HepG2 (cell line): Measurements from ENCODE around the gene ATP4A. TPM values are rescaled to one million over a fixed set of nuclear protein-coding genes. Genes with fewer than 3 reads are reported as not detected.

Experiments used
- ATF1 ChIP-seq: IDR thresholded peaks from 2 replicates; pipeline ENCODE4 v1.6.1; 2016; ENCODE audit warnings: mild to moderate bottlenecking, control low read depth
- BORCS8-MEF2B ChIP-seq: sonication (generic); formaldehyde crosslinking; IDR thresholded peaks from 2 replicates; pipeline ENCODE4 v1.8.0; 2022; ENCODE audit warnings: mild to moderate bottlenecking, missing genetic modification reagents
- CC2D1A ChIP-seq: sonication (generic); formaldehyde crosslinking; IDR thresholded peaks from 2 replicates; pipeline ENCODE4 v1.8.1; 2023; ENCODE audit warnings: mild to moderate bottlenecking, missing genetic modification reagents
- ETV5 ChIP-seq: IDR thresholded peaks from 2 replicates; pipeline ENCODE4 v1.6.1; 2018; ENCODE audit warnings: missing biosample characterization, missing genetic modification reagents, inconsistent platforms, borderline replicate concordance
- FOXK2 ChIP-seq: fragments of 450-650 bp; IDR thresholded peaks from 2 replicates; pipeline ENCODE4 v1.6.1; 2016
- GTF2F1 ChIP-seq: fragments of 150-350 bp; IDR thresholded peaks from 2 replicates; pipeline ENCODE4 v1.6.1; 2014; ENCODE audit warnings: low read length
- HOXA5 ChIP-seq: sonication (generic); formaldehyde crosslinking; IDR thresholded peaks from 2 replicates; pipeline ENCODE4 v1.4.0; 2020; ENCODE audit warnings: missing genetic modification reagents
- HOXD1 ChIP-seq: sonication (generic); formaldehyde crosslinking; IDR thresholded peaks from 2 replicates; pipeline ENCODE4 v1.5.0; 2020; ENCODE audit warnings: missing genetic modification reagents
- KDM1A ChIP-seq: IDR thresholded peaks from 2 replicates; pipeline ENCODE4 v1.6.1; 2016; ENCODE audit warnings: missing compliant biosample characterization
- KLF6 ChIP-seq: IDR thresholded peaks from 2 replicates; pipeline ENCODE4 v1.8.0; 2016; ENCODE audit warnings: missing biosample characterization, missing genetic modification reagents
- PHF8 ChIP-seq: sonication (generic); formaldehyde crosslinking; IDR thresholded peaks from 2 replicates; pipeline ENCODE4 v1.5.0; 2020; ENCODE audit warnings: missing genetic modification reagents
- RBM22 ChIP-seq: fragments of 200-400 bp; formaldehyde crosslinking; optimal IDR thresholded peaks from 2 replicates; pipeline ENCODE3; 2017; ENCODE audit warnings: mild to moderate bottlenecking, low read length, moderate library complexity
- RFX1 ChIP-seq: fragments of 450-650 bp; IDR thresholded peaks from 2 replicates; pipeline ENCODE4 v1.6.1; 2017
- SRSF4 ChIP-seq: fragments of 200-400 bp; formaldehyde crosslinking; IDR thresholded peaks from one replicate; pipeline ENCODE4 v1.6.1; 2018; ENCODE audit warnings: mild to moderate bottlenecking, low read depth, low read length, moderate library complexity; ENCODE audit not compliant: poor library complexity, severe bottlenecking
- TCF7L2 ChIP-seq: IDR thresholded peaks from 2 replicates; pipeline ENCODE4 v1.6.1; 2011; ENCODE audit warnings: mild to moderate bottlenecking, low read depth, low read length, moderate library complexity
- TMF1 ChIP-seq: sonication (generic); formaldehyde crosslinking; IDR thresholded peaks from 2 replicates; pipeline ENCODE4 v1.8.1; 2022; ENCODE audit warnings: low read depth, missing genetic modification reagents
- ZBTB7A ChIP-seq: sonication (generic); formaldehyde crosslinking; IDR thresholded peaks from 2 replicates; pipeline ENCODE4 v1.8.0; 2022; ENCODE audit warnings: mild to moderate bottlenecking, missing genetic modification reagents
- ZMYM4 ChIP-seq: sonication (generic); formaldehyde crosslinking; IDR thresholded peaks from 2 replicates; pipeline ENCODE4 v1.8.1; 2023; ENCODE audit warnings: mild to moderate bottlenecking, missing genetic modification reagents
- ZNF124 ChIP-seq: sonication (generic); formaldehyde crosslinking; IDR thresholded peaks from 2 replicates; pipeline ENCODE4 v1.4.0; 2020; ENCODE audit warnings: missing genetic modification reagents
- ZNF205 ChIP-seq: IDR thresholded peaks from 2 replicates; pipeline ENCODE4 v1.6.1; 2018; ENCODE audit warnings: missing biosample characterization, missing genetic modification reagents
- ZNF224 ChIP-seq: sonication (generic); formaldehyde crosslinking; IDR thresholded peaks from 2 replicates; pipeline ENCODE4 v1.5.0; 2020; ENCODE audit warnings: mild to moderate bottlenecking, missing genetic modification reagents
- ZNF234 ChIP-seq: sonication (generic); formaldehyde crosslinking; conservative IDR thresholded peaks from 2 replicates; pipeline ENCODE4 v1.5.1; 2020; ENCODE audit warnings: mild to moderate bottlenecking, missing genetic modification reagents
- ZNF432 ChIP-seq: sonication (generic); formaldehyde crosslinking; IDR thresholded peaks from 2 replicates; pipeline ENCODE4 v1.5.0; 2020; ENCODE audit warnings: missing genetic modification reagents, mild to moderate bottlenecking, borderline replicate concordance
- ZNF446 ChIP-seq: sonication (generic); formaldehyde crosslinking; IDR thresholded peaks from 2 replicates; pipeline ENCODE4 v1.5.0; 2020; ENCODE audit warnings: mild to moderate bottlenecking, missing genetic modification reagents
- ZNF460 ChIP-seq: sonication (generic); formaldehyde crosslinking; IDR thresholded peaks from 2 replicates; pipeline ENCODE4 v1.5.1; 2020; ENCODE audit warnings: missing genetic modification reagents, mild to moderate bottlenecking, borderline replicate concordance
- ZNF572 ChIP-seq: sonication (generic); formaldehyde crosslinking; IDR thresholded peaks from 2 replicates; pipeline ENCODE4 v1.5.1; 2020; ENCODE audit warnings: mild to moderate bottlenecking, missing genetic modification reagents
- ZNF660 ChIP-seq: sonication (generic); formaldehyde crosslinking; IDR thresholded peaks from 2 replicates; pipeline ENCODE4 v1.5.1; 2020; ENCODE audit warnings: mild to moderate bottlenecking, low read depth, missing genetic modification reagents, borderline replicate concordance
- ZNF773 ChIP-seq: sonication (generic); formaldehyde crosslinking; IDR thresholded peaks from 2 replicates; pipeline ENCODE4 v1.4.0; 2020; ENCODE audit warnings: missing genetic modification reagents, borderline replicate concordance
- polyA plus RNA-seq, 8 experiments: library from polyadenylated mRNA; depleted of rRNA in 3 of 8; stranded (reverse) in 7 of 8; unstranded in 1 of 8; fragments of >200 nt; fragmentation: Illumina TruSeq in 4 of 8; extraction: Trizol in 4 of 8; gene quantifications; 2 replicates each; pipeline versions ENCODE4 v1.2.1 to v1.2.3, GENCODE V29; 2011 to 2016; ENCODE audit warnings: low read depth in 4 of 8, missing spikeins in 1 of 8, mixed read lengths in 1 of 8; ENCODE audit not compliant: insufficient read depth in 1 of 8
- total RNA-seq, 5 experiments: library from RNA; depleted of rRNA; stranded (reverse); fragments of >200 nt; fragmentation: Illumina TruSeq; extraction: Trizol; gene quantifications; 2 replicates each; pipeline ENCODE4 v1.2.3, GENCODE V29; 2016; ENCODE audit warnings: low read depth in 1 of 5
- TF ChIP-seq, protein P1 (sequence below): sonication (generic); formaldehyde crosslinking; IDR thresholded peaks from 2 replicates; pipeline ENCODE4 v1.8.1; 2023; ENCODE audit warnings: mild to moderate bottlenecking, missing genetic modification reagents
- TF ChIP-seq, protein P2 (sequence below): sonication (generic); formaldehyde crosslinking; conservative IDR thresholded peaks from 2 replicates; pipeline ENCODE4 v1.4.0; 2020; ENCODE audit warnings: missing genetic modification reagents
- TF ChIP-seq, protein P3 (sequence below): IDR thresholded peaks from 2 replicates; pipeline ENCODE4 v1.6.1; 2012; ENCODE audit warnings: inconsistent platforms

ATP4A gene
- total and polyA plus RNA-seq, 2 of the 13 experiments (the other 11 are each of a cell fraction or from before 2014, with no cell fraction given) = 0.08 to 0.11 TPM

DNA sequence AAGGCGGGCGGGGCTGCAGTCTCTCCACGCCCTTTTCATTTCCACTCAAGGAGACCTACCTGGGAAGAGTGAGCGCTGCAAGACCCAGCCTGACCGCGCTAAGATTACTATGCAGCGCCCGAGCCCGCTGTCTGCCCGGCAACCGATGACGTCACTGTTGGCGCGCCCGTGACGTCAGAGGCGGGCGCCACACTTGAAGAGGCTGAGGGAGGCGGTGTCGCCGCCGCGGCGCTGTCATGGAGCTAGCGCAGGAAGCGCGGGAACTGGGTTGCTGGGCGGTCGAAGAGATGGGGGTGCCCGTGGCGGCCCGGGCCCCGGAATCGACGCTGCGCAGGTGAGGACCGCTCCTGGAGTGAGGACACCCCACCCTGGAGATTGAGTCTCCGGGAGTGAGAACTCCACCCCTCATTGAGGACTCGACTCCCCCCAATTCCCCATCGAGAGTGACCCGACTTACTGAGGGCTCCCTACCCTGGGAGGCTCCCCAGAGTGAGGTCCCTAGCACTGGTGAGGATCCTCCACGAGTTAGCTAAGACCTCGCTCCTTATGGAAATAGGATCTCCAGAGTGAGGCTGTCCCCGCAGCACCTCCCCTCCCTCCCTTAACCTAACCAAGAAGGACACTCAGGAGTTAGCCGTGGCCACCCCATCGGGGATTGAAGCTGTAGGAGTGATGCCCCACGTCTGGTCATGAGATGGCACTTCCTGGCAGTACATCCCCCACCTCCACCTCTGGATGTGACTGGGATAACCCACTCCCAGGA lies 49.3 kb upstream of the ATP4A start, which contains the start of gene HAUS5 (continued):
- TF ChIP-seq ZNF460 (CRISPR knock-in tag) = no peak
- TF ChIP-seq TMF1 (CRISPR knock-in tag) = no peak
- no peak for TF ChIP-seq ZNF234 (CRISPR knock-in tag)
- no peak for TF ChIP-seq TCF7L2
- no peak for TF ChIP-seq SRSF4
- TF ChIP-seq ZNF446 (CRISPR knock-in tag) = no peak
- TF ChIP-seq, protein P1, sequence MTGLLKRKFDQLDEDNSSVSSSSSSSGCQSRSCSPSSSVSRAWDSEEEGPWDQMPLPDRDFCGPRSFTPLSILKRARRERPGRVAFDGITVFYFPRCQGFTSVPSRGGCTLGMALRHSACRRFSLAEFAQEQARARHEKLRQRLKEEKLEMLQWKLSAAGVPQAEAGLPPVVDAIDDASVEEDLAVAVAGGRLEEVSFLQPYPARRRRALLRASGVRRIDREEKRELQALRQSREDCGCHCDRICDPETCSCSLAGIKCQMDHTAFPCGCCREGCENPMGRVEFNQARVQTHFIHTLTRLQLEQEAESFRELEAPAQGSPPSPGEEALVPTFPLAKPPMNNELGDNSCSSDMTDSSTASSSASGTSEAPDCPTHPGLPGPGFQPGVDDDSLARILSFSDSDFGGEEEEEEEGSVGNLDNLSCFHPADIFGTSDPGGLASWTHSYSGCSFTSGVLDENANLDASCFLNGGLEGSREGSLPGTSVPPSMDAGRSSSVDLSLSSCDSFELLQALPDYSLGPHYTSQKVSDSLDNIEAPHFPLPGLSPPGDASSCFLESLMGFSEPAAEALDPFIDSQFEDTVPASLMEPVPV = 0 out of 2 replicates have a peak, but pooled peaks have one; percentile 49
- TF ChIP-seq GTF2F1 = no peak
- peak; percentile 88 for TF ChIP-seq BORCS8-MEF2B (CRISPR knock-in tag)
- TF ChIP-seq ZNF572 = no peak
- no peak for TF ChIP-seq FOXK2
- peak; percentile 86 for TF ChIP-seq ZMYM4 (CRISPR knock-in tag)
- TF ChIP-seq RBM22 = no peak
- TF ChIP-seq ZNF432 (CRISPR knock-in tag) = no peak
- TF ChIP-seq ZBTB7A (CRISPR knock-in tag) = no peak
- no peak for TF ChIP-seq ZNF773
- no peak for TF ChIP-seq CC2D1A
- TF ChIP-seq ZNF660 = no peak
- no peak for TF ChIP-seq RFX1
- TF ChIP-seq, protein P2, sequence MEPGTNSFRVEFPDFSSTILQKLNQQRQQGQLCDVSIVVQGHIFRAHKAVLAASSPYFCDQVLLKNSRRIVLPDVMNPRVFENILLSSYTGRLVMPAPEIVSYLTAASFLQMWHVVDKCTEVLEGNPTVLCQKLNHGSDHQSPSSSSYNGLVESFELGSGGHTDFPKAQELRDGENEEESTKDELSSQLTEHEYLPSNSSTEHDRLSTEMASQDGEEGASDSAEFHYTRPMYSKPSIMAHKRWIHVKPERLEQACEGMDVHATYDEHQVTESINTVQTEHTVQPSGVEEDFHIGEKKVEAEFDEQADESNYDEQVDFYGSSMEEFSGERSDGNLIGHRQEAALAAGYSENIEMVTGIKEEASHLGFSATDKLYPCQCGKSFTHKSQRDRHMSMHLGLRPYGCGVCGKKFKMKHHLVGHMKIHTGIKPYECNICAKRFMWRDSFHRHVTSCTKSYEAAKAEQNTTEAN = 0 out of 2 replicates have a peak, but pooled peaks have one; percentile 51
- TF ChIP-seq, protein P3, sequence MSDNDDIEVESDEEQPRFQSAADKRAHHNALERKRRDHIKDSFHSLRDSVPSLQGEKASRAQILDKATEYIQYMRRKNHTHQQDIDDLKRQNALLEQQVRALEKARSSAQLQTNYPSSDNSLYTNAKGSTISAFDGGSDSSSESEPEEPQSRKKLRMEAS = peak; percentile 83
- TF ChIP-seq KLF6 (CRISPR knock-in tag) = 0 out of 2 replicates have a peak, but pooled peaks have one; percentile 36
- TF ChIP-seq ZNF205 = 0 out of 2 replicates have a peak, but pooled peaks have one; percentile 54
- peak; percentile 100 for TF ChIP-seq ATF1 (CRISPR knock-in tag)
- no peak for TF ChIP-seq ZNF224 (CRISPR knock-in tag)
- TF ChIP-seq HOXA5 = 0 out of 2 replicates have a peak, but pooled peaks have one; percentile 61
- peak; percentile 53; the same call in 1 of the 2 replicates for TF ChIP-seq ETV5 (CRISPR knock-in tag)
- TF ChIP-seq HOXD1 (CRISPR knock-in tag) = 0 out of 2 replicates have a peak, but pooled peaks have one; percentile 24
- TF ChIP-seq PHF8 = peak; percentile 64; the same call in 1 of the 2 replicates
- peak; percentile 82; the same call in 1 of the 2 replicates for TF ChIP-seq ZNF124 (CRISPR knock-in tag)
- TF ChIP-seq KDM1A (CRISPR knock-in tag) = no peak
